Transverse colon (tissue), 4 donors: ENCODE data around the gene B4GALT5. TPM values are rescaled to one million over a fixed set of nuclear protein-coding genes. Genes with fewer than 3 reads are reported as not detected.

ENCODE experiments used
- DNase-seq: peaks from one replicate; pipeline ENCODE4 v3.0.0-alpha.2; 2019
- H3K27ac ChIP-seq, 4 donors: fragments of 200-600 bp; sonication (generic); 2 replicates each; pipeline ENCODE4 v1.5.1; 2016 to 2018; ENCODE audit warnings: inconsistent platforms in 4 of 4
- H3K27me3 ChIP-seq: fragments of 200-600 bp; sonication (generic); 2 replicates; pipeline ENCODE4 v1.5.1; 2017; ENCODE audit warnings: inconsistent platforms
- H3K36me3 ChIP-seq, 4 donors: fragments of 200-600 bp; sonication (generic); 2 replicates each; pipeline ENCODE4 v1.5.1; 2017 to 2019; ENCODE audit warnings: inconsistent platforms in 4 of 4
- H3K4me1 ChIP-seq, 4 donors: fragments of 200-600 bp; sonication (generic); 2 replicates each; pipeline ENCODE4 v1.5.1; 2017 to 2020; ENCODE audit warnings: inconsistent platforms in 4 of 4
- H3K4me3 ChIP-seq, 4 donors: fragments of 200-600 bp; sonication (generic); 1 replicate in 1 of 4; 2 replicates in 3 of 4; pipeline versions ENCODE4 v1.5.1 to v1.6.1; 2017 to 2019; ENCODE audit warnings: inconsistent platforms in 4 of 4
- H3K9me3 ChIP-seq, 2 donors: fragments of 200-600 bp; sonication (generic); 2 replicates each; pipeline ENCODE4 v1.5.1; 2017 to 2019; ENCODE audit warnings: inconsistent platforms in 2 of 2
- CTCF ChIP-seq, 5 experiments: fragments of 200-600 bp in 3 of 5; fragments of 450-650 bp in 2 of 5; sonication (generic) in 3 of 5; IDR thresholded peaks; 1 replicate in 2 of 5; 2 replicates in 3 of 5; pipeline ENCODE4 v1.5.1; 2016 to 2017; ENCODE audit warnings: antibody characterized with exemption in 5 of 5, inconsistent platforms in 3 of 5, mild to moderate bottlenecking in 2 of 5, moderate library complexity in 1 of 5
- EP300 ChIP-seq: sonication (generic); formaldehyde crosslinking; IDR thresholded peaks from one replicate; pipeline ENCODE4 v1.6.1; 2017; ENCODE audit warnings: antibody characterized with exemption, low read depth
- POLR2A ChIP-seq: fragments of 450-650 bp; IDR thresholded peaks from one replicate; pipeline ENCODE4 v1.6.1; 2016; ENCODE audit warnings: antibody characterized with exemption, mild to moderate bottlenecking, moderate library complexity
- POLR2AphosphoS5 ChIP-seq, 3 donors: sonication (generic); formaldehyde crosslinking; IDR thresholded peaks; one replicate each; pipeline ENCODE4 v1.6.1; 2016; ENCODE audit warnings: antibody characterized with exemption in 3 of 3
- WGBS, 2 donors: methylation state at CpG; one replicate each; pipeline ENCODE4 v1.1.5; 2018; ENCODE audit warnings: low coverage in 1 of 2; 5-methylcytosine and 5-hydroxymethylcytosine counted together
- in situ Hi-C, 4 donors: fragments of 200-750 bp; cut with MboI; loops; one replicate each; pipeline versions ENCODE4 v1.15.0 to v1.15.1; 2017; ENCODE audit warnings: low sequenced_read_pairs in 3 of 4, low pct_ligation_motif_present in 1 of 4, low pct_unique_long_range_greater_than_20kb in 1 of 4
- intact Hi-C: fragments of 100-400 bp; cut with DNase I; formaldehyde crosslinking; loops from one replicate; pipeline ENCODE4 v1.15.1; 2023; ENCODE audit warnings: low total_unique reads
- total RNA-seq, 4 donors: library from RNA; depleted of rRNA; stranded (reverse); fragments of >200 nt; gene quantifications; one replicate each; pipeline ENCODE4 v1.1.0, GENCODE V29; 2016

Gene B4GALT5
- total RNA-seq, 4 donors from 2014 or later: 22.3 to 43.2 (median 29.4) TPM

GRCh38 chr20:49753133-49753532 lies 39.5 kb upstream of the B4GALT5 start:
- H3K4me3 ChIP-seq: no peak overlapping the region
- H3K27me3 ChIP-seq: no peaks in the 10 kb centered on the region
- in situ Hi-C loops (no loop called here), intact Hi-C loops (no loop called here)
- peaks cover under 1 to 14% (median 3%) of the 10 kb centered on the region in 4 donors for H3K4me1 ChIP-seq
- H3K27ac ChIP-seq: no peak overlapping the region
- no peak for DNase-seq
- no peaks in the 10 kb centered on the region for H3K9me3 ChIP-seq
- no peaks in the 10 kb centered on the region for H3K36me3 ChIP-seq
- TF ChIP-seq POLR2A: no peak
- TF ChIP-seq CTCF (IDR thresholded peaks at IDR 0.05): no peak
- no peak for TF ChIP-seq EP300
- TF ChIP-seq POLR2AphosphoS5 (IDR thresholded peaks at IDR 0.05): no peak
- WGBS, 2 donors: 91% methylated on average over 2 of the region's 2 CpGs; no CpG with 5 or more reads in 1 of the 2 donors

DNA sequence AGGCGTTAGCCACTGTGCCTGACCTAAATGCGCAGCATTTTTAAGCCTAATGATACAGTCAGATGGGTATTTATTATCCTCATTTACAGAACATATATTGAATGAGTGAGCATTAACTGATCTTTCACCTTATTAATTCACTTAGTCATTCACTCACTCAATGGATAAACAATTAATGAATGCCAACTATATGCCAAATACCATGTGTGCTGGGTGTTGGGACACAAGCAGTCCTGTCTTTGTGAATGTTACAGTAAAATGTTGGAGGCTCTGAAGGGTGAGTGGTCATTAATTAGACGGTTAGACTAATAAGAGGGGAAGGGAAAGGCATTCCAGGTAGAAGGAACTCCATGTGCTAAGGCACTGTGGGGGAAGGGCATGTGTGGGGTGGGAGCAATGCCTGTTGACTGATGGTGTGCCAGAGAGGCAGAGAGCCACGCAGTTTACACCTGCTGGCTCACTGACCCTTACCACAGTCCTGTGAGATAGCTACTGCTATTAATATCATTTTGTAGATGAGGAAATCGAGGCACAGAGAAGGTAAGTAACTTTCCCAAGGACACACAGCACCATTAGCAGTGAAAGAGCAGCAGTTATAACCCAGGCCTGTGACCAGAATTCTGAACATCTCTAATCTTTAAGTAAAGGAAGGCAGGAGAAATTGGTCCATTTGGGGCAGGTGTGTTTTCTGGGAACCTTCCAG lies 38.7 kb upstream of the B4GALT5 start:
- H3K4me1 ChIP-seq: peaks cover 7 to 21% (median 8%) of the 10 kb centered on the region in 4 donors
- H3K4me3 ChIP-seq: no peak overlapping the region
- H3K36me3 ChIP-seq: no peaks in the 10 kb centered on the region
- in situ Hi-C loops: no loop called here
- intact Hi-C loops: no loop called here
- H3K9me3 ChIP-seq: no peaks in the 10 kb centered on the region
- WGBS, 2 donors: 79 to 83% methylated on average over 3 to 5 of the region's 5 CpGs
- peak overlapping the region in 1 of 4 donors; percentile 62 for H3K27ac ChIP-seq
- TF ChIP-seq EP300: no peak
- TF ChIP-seq CTCF (IDR thresholded peaks at IDR 0.05): no peak
- no peak for TF ChIP-seq POLR2AphosphoS5 (IDR thresholded peaks at IDR 0.05)
- no peak for TF ChIP-seq POLR2A
- DNase-seq: no peak
- H3K27me3 ChIP-seq: no peaks in the 10 kb centered on the region

GRCh38 chr20:49751397-49751736 lies 37.7 kb upstream of the B4GALT5 start:
- Histone ChIP-seq H3K4me3 (no peak overlapping the region), H3K9me3 (no peaks in the 10 kb centered on the region), H3K4me1 (peaks cover 7 to 22% (median 8%) of the 10 kb centered on the region in 4 donors), H3K27me3 (no peaks in the 10 kb centered on the region), H3K27ac (peak overlapping the region in 1 of 4 donors; percentile 62), H3K36me3 (no peaks in the 10 kb centered on the region)
- intact Hi-C loops (no loop called here), in situ Hi-C loops (no loop called here)
- DNase-seq: no peak
- 61% methylated on average over 3 of the region's 3 CpGs; no CpG with 5 or more reads in 1 of the 2 donors for WGBS, 2 donors
- TF ChIP-seq CTCF (IDR thresholded peaks at IDR 0.05) (no peak), POLR2A (no peak), POLR2AphosphoS5 (IDR thresholded peaks at IDR 0.05) (no peak), EP300 (no peak)

- H3K4me3 ChIP-seq: no peak overlapping the region
- H3K36me3 ChIP-seq: no peaks in the 10 kb centered on the region
- no peaks in the 10 kb centered on the region for H3K27me3 ChIP-seq
- intact Hi-C loops: no loop called here
- H3K9me3 ChIP-seq: no peaks in the 10 kb centered on the region
- peaks cover 7 to 22% (median 8%) of the 10 kb centered on the region in 4 donors for H3K4me1 ChIP-seq
- DNase-seq: peak; percentile 61
- in situ Hi-C loops: no loop called here
- 72 to 93% methylated on average over 3 to 12 of the region's 12 CpGs for WGBS, 2 donors
- H3K27ac ChIP-seq: peak overlapping the region in 2 of 4 donors; percentile 16 to 62
- peak in 1 of 3 donors; percentile 4 for TF ChIP-seq POLR2AphosphoS5 (IDR thresholded peaks at IDR 0.05)
- no peak for TF ChIP-seq POLR2A
- TF ChIP-seq CTCF (IDR thresholded peaks at IDR 0.05): no peak
Observed at GRCh38 chr20:49750611-49751396, 37.1 kb upstream of the B4GALT5 start.
